Putamen (tissue), 1 donor: Measurements from ENCODE around the gene NDUFV1.

ENCODE experiments used
- DNase-seq: peaks from one replicate; pipeline ENCODE4 v3.0.0-alpha.2; 2016; ENCODE audit warnings: low spot score

NDUFV1 gene

GRCh38 chr11:67640758-67641337 is 34.1 kb downstream of the NDUFV1 start:
- DNase-seq, result no peak

GRCh38 chr11:67641338-67642172 is 34.8 kb downstream of the NDUFV1 start:
- no peak for DNase-seq

GRCh38 chr11:67642173-67643120 is 35.7 kb downstream of the NDUFV1 start:
- no peak for DNase-seq

- DNase-seq, result no peak
Measured at GRCh38 chr11:67644042-67644441, 37.3 kb downstream of the NDUFV1 start.

- DNase-seq, result no peak
Measured at GRCh38 chr11:67644472-67645418, 38.0 kb downstream of the NDUFV1 start.

GRCh38 chr11:67645521-67646461 is 39.1 kb downstream of the NDUFV1 start:
- no peak for DNase-seq

GRCh38 chr11:67646535-67647336 is 40.0 kb downstream of the NDUFV1 start:
- no peak for DNase-seq

GRCh38 chr11:67647471-67647870 is 40.7 kb downstream of the NDUFV1 start:
- no peak for DNase-seq

GRCh38 chr11:67648140-67648795 is 41.5 kb downstream of the NDUFV1 start:
- no peak for DNase-seq

GRCh38 chr11:67648796-67649613 is 42.3 kb downstream of the NDUFV1 start:
- no peak for DNase-seq

- no peak for DNase-seq
Measured at GRCh38 chr11:67649634-67650510, 43.1 kb downstream of the NDUFV1 start.

- no peak for DNase-seq
Measured at GRCh38 chr11:67651976-67652781, 45.4 kb downstream of the NDUFV1 start.

- no peak for DNase-seq
Measured at GRCh38 chr11:67652965-67653845, 46.5 kb downstream of the NDUFV1 start.

GRCh38 chr11:67654225-67654624 is 47.5 kb downstream of the NDUFV1 start:
- DNase-seq, result no peak
